Bone marrow (tissue), 2 donors: ENCODE data around the gene TYW5.
"Not testable (repeated sequence)": the region's sequence is repeated elsewhere in the genome, so short reads cannot be mapped to it uniquely, and the experiment has no call there.

Source experiments
- DNase-seq, 2 donors: peaks; one replicate each; lab custom pipeline; 2025; lab: John Stamatoyannopoulos, UW

Gene TYW5

DNA sequence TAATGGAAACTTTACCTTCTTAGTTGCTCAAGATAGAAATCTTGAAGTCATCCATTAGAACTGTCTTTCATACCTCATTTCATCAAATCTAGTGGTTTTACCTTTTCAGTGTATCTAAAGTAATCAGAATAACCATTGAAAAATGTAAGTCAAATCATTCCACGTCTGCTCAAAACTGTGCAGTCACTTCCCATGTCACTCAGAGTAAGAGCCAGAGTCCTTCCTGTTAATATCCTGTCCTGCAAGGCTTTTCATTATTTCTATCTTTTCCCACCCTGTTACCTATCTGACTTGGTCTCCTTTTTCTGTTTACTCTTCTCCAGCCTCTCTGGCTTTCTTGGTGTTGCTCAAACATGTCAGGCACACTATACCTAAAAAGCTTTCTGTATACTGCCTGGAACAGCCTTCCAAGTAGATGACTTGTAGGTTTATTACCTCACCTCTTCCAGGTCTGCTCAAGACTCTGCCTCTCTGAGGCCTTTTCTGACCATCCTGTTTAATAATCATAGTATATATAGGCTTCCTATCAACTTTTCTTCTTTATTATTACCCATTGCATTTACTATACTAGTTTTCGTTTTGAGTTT, 40.8 kb downstream of the TYW5 start:
- no peak for DNase-seq

DNA sequence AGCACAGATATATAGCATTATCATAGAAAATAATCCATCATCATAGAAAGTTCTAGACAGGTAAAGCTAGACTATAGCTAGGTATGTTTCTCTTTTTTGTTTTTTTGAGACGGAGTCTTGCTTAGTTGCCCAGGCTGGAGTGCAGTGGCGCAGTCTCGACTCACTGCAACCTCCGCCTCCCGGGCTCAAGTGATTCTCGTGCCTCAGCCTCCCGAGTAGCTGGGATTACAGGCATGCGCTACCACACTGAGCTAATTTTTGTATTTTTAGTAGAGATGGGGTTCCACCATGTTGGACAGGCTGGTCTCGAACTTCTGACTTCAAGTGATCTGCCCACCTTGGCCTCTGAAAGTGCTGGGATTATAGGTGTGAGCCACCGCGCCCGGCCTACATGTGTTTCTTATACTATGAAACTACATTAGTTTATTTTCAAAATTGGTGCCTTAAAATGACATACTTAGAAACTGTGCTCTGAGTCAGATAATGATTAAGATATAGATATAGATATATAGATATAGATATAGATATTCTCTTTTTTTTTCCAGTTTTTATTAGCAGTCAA, 42.7 kb downstream of the TYW5 start:
- not testable (repeated sequence) for DNase-seq

DNA sequence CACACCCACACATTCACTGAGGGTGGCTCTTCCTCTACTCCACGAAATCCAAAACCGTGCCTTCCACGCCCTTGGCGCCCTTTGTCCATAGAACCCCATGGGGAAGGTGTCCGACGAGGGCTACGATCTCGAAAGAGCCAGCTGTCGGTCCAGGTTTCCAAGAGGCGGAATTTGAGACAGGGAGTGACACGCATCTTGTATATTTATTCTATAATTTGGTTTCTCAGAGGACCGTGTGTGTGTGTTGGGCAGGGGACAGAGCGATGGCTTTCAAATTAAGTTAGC, 43.5 kb downstream of the TYW5 start:
- no peak for DNase-seq

DNA sequence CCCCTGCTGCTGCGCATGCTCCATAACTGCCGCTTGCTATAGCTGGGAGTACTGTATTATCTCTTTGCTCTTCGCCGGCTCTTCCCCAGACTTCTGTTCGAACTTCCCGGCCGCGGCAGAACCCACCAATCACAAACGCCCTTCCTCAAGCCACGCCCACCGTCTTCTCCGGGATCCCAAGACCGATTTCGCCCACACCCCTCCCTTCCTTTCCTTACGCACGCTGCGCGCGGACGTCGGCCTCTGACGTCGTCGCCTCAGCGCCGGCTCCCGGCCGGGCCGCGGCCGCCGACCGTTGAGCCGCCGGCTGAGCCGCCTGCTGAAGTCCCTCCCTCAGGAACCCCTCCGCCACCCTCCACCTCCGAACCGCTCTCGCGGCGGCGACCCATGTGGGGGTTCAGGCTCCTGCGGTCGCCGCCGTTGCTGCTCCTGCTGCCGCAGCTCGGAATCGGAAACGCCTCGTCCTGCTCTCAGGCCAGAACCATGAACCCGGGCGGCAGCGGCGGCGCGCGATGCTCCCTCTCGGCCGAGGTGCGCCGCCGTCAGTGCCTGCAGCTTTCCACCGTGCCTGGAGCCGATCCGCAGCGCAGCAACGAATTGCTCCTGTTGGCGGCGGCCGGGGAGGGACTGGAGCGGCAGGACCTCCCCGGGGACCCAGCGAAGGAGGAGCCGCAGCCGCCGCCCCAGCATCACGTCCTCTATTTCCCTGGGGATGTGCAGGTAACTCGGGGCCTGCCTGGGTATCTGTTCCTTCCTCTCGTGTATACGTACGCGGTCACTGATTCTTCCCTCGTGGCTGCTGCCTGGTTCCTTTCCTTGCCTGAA, 44.0 kb downstream of the TYW5 start, which contains the start of gene C2orf69:
TSS of gene C2orf69 (plus strand) at position 242 of the 825 bp plus-strand sequence. CDS start at position 388, 146 bp downstream.
- DNase-seq = peak; percentile 77 to 98

DNA sequence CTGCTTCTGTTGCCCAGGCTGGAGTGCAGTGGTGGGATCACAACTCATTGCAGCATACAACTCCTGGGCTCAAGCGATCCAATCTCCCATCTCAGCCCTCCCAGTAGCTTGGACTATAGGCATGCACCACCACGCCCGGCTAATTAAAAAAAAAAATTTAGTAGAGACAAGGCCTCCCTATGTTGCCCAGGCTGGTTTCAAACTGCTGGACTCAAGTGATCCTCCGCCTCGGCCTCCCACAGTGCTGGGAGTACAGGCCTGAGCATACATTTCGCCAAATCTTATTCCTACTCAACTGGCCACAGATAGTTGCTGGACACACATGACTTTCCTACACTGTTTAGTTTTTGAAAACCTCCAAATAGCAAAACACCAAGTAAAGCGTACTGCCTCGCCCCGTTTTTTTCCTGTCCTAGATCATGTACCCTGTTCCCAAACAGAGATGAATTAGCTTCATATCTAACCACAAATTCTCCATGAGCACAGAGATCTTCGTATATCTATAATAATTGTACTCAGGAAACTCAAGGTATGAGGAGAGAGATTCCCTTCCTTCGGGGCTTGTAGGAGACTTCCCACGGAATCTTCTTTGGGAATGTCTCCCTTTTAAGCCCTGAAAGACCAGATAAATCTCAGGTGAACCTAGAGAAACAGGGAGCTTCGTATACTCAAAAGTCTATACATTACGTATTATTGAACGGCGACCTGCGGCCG, 44.8 kb downstream of the TYW5 start:
- DNase-seq = no peak

DNA sequence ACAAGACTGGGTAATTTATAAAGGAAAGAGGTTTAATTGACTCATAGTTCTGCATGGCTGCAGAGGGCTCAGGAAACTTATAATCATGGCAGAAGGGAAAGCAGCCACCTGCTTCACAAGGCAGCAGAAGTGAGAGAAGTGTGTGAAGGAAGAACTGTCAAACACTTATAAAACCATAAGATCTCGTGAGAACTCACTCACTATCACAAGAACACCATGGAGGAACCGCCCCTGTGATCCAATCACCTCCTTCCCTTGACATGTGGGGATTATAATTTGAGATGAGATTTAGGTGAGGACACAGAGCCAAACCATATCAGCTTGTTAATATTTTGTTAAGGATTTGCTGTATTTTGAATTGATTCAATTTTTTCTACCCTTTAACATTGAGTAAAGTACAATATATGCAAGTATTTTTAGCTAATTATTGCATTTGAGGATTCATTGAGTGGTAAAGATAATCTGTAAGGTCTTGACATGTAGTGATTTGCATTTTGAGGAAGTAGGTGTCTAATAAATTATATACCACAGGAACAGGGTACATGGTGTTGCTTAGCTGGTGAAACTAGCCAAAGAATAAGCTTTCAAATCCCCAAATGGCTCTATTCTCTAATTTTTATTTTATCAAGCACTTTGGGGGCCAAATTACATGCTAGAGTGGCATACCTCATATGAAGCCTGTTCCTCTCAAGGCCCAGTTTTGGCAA, 48.1 kb downstream of the TYW5 start:
- DNase-seq = peak in 1 of 2 donors; percentile 27

DNA sequence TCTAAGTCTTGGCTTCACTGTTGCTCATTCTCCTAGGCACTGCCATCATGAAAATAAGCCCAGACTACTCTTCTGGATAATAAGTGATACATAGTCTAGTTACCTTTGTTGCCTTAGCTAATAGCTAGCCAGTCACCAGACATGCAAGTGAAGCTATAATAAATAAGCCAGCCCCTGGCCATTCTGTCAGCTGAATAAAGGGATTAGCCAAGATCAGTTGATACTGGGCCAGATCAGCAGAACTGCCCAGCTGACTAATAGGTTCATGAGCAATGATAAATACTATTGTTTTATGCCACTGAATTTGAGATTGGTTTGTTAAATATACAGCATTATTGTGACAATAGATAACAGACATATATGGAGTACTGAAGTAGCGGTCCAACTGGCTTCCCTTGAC, 52.2 kb downstream of the TYW5 start:
- no peak for DNase-seq

DNA sequence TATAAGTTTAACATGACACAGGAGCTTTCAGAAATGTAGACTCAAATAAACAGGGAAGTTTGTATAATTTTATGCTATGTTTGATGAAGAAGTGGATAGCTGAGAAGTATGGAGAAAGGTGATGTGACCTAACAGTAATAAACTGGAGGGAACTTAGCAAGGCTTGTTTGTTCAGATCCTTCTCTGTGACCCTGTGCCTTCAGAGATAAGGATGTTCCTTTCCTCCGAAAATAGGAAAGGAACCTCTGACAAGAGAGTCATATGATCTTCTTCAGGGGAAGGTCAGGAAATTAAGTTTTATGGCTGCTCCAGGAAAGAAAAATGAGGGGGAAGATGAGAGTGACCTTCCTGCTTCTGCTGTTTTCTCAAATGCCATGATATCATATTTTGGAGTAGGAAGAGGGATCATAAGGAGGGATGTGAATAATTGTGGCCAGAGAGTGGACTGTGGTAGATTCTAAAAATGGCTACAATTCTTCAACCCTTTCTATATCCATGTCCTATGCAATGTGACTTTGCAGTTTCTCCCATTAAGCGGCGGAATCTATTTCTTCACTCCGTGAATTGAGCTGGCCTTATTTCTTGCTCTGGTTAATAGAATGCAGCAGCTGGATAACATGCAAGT, 52.7 kb downstream of the TYW5 start:
- DNase-seq = no peak

DNA sequence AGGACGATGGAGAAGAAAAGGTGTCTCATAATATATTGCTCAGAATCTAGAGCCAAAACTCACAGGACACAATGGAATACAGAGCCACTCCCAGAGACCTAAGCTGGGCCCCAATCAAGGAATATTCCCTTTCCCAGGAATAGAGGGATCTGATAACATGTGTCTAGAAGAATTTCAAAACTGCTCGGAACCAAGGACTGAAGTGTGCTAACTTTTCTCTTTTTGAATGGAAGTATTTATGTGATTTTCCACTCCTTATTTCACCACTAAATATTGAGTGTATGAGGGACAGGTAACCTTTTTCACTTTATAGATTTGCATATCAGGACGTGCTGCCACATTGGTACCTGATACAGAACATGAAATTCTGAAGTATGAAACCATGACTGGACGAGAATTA, 53.3 kb downstream of the TYW5 start:
- DNase-seq = no peak

DNA sequence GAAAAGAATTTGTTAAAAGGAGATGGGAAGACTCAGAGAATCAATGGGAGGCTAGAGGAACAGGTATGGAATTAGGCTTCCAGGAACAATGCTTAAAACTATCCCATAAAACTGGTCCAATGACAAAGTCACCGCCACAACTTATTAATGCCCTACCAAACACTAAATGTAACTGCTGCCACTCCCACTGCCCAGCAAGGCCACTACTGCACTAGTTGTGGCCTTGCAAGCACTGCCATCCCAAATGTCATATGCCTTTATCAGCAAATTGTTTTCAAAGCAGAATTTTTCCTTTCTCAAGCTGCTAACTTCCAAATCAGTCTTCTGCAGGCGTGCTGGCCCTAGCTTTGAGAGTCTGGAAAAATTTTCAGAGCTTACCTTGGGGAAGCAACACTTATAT, 58.7 kb downstream of the TYW5 start:
- DNase-seq = no peak

DNA sequence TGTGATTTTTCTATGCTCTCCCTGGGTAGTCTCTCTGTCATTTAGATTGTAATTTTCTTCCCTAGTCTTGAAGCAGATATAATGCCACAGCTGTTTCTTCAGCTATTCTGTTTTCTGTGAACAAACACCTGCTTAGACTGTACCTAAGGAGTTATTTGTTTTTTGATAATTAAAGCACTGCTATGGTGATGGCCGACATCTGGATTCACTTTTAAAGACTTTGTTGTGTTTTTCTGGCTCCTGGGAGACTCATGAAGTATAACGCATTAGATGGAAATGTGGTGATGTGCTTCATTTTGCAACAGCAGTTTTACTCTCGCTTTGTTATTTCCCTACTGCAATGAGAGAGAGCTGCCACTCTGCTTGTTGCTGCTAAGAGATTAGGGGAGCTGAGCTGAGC, 59.9 kb downstream of the TYW5 start:
- DNase-seq = no peak

DNA sequence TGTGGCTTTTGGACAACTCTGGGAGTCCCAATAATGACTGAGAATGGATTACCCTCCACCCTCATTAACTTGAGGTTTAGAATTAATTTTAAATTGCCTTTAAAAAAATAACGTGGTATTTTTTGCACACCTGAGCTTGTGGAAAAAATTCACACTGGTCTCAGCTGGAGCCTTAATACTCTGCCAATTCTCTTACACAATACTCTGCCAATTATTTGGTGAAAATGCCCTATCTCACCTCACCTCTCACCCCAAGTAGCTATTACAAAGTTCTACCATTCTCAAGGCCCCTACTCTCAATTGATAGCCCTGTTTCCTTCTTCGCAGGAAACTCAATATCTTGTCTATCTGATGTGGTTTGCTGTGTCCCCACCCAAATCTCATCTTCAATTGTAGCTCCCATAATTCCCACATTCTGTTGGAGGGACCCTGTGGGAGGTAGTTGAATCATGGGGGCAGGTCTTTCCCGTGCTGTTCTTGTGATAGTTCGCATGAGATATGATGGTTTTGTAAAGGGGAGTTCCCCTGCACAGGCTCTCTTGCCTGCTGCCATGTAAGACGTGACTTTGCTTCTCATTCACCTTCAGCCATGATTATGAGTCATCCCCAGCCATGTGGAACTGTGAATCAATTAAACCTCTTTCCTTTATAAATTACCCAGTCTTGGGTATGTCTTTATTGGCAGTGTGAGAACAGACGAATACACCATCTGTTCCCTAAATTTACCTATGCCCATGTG, 71.6 kb downstream of the TYW5 start:
- no peak for DNase-seq

DNA sequence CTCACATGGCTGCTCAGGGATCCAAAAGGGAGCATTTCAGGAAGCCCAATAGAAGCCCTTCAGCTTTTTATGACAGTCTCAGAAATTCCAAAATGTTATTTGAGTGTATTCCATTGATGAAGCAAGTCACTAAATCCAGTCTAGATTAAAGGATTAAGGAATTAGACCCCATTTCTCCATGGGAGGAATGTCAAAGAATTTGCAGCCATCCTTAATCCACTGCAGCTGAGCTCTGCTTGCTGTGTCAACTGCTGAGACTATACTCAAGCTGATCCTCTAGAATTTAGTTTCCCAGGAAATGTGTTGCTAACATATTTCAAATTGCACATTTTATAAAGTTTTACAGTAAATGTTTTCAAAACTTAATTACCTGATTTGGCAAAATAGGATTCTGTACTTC, 72.6 kb downstream of the TYW5 start:
- no peak for DNase-seq
